Neural cell (in vitro differentiated cells): Measurements from ENCODE around the gene OR5M10. TPM values are rescaled to one million over a fixed set of nuclear protein-coding genes. Genes with fewer than 3 reads are reported as not detected.

ENCODE experiments used
- H2AFZ ChIP-seq: fragments of 200-600, 300-800 bp; sonication (generic), shearing (Covaris generic); 2 replicates; pipeline ENCODE4 v1.6.0; 2014; ENCODE audit warnings: low read depth, mild to moderate bottlenecking, antibody characterized with exemption, low read length, moderate library complexity
- H3F3A ChIP-seq: fragments of 200-600 bp; shearing (Covaris generic); 2 replicates; pipeline ENCODE4 v1.6.1; 2016; ENCODE audit warnings: mild to moderate bottlenecking, moderate library complexity, mixed read lengths, antibody characterized with exemption, low read length; ENCODE audit not compliant: insufficient read depth, poor library complexity, severe bottlenecking
- H3K27ac ChIP-seq: fragments of 200-600, 300-800 bp; sonication (generic), shearing (Covaris generic); 2 replicates; pipeline ENCODE4 v1.5.1; 2014; ENCODE audit warnings: mild to moderate bottlenecking, low read length, moderate library complexity
- H3K27me3 ChIP-seq: fragments of 300-800, 200-600 bp; sonication (generic), shearing (Covaris generic); 2 replicates; pipeline ENCODE4 v1.6.0; 2014; ENCODE audit warnings: mild to moderate bottlenecking, low read depth, low read length, moderate library complexity; ENCODE audit not compliant: insufficient read depth
- H3K36me3 ChIP-seq: fragments of 300-800, 200-600 bp; sonication (generic), shearing (Covaris generic); 2 replicates; pipeline ENCODE4 v1.5.1; 2014; ENCODE audit warnings: mild to moderate bottlenecking, antibody characterized with exemption, low read length, moderate library complexity; ENCODE audit not compliant: insufficient read depth
- H3K4me2 ChIP-seq: fragments of 300-800, 200-600 bp; sonication (generic), shearing (Covaris generic); 2 replicates; pipeline ENCODE4 v1.6.0; 2014; ENCODE audit warnings: mild to moderate bottlenecking, low read length
- H3K4me3 ChIP-seq: fragments of 300-800, 200-600 bp; sonication (generic), shearing (Covaris generic); 2 replicates; pipeline ENCODE4 v1.5.1; 2014; ENCODE audit warnings: mild to moderate bottlenecking, low read length, moderate library complexity
- H3K79me2 ChIP-seq: fragments of 200-600 bp; shearing (Covaris generic); replicated peaks from 2 replicates; pipeline ENCODE4 v1.6.0; 2014; ENCODE audit warnings: mild to moderate bottlenecking, low read length, moderate library complexity; ENCODE audit not compliant: insufficient read depth
- H3K9ac ChIP-seq: fragments of 300-800, 200-600 bp; sonication (generic), shearing (Covaris generic); 2 replicates; pipeline ENCODE4 v1.6.1; 2016; ENCODE audit warnings: mild to moderate bottlenecking, low read length, mixed read lengths
- H3K9me2 ChIP-seq: fragments of 200-600 bp; shearing (Covaris generic); 2 replicates; pipeline ENCODE4 v1.6.1; 2016; ENCODE audit warnings: mild to moderate bottlenecking, low read length, mixed read lengths; ENCODE audit not compliant: insufficient read depth
- H3K9me3 ChIP-seq: fragments of 200-600, 300-800 bp; sonication (generic), shearing (Covaris generic); 2 replicates; pipeline ENCODE4 v1.6.1; 2016; ENCODE audit warnings: mild to moderate bottlenecking, mixed run types, low read length, moderate library complexity, mixed read lengths
- H4K20me1 ChIP-seq: fragments of 200-600 bp; shearing (Covaris generic); 2 replicates; pipeline ENCODE4 v1.6.1; 2016; ENCODE audit warnings: mild to moderate bottlenecking, mixed run types; ENCODE audit not compliant: insufficient read depth
- EP300 ChIP-seq: fragments of 450-650 bp; conservative IDR thresholded peaks from 2 replicates; pipeline ENCODE4 v1.6.1; 2014; ENCODE audit warnings: antibody characterized with exemption, mild to moderate bottlenecking, moderate library complexity; ENCODE audit not compliant: poor library complexity, severe bottlenecking
- EZH2 ChIP-seq: fragments of 200-600, 300-800 bp; shearing (Covaris generic), sonication (generic); IDR thresholded peaks from 2 replicates; pipeline ENCODE4 v1.6.1; 2014; ENCODE audit warnings: antibody characterized with exemption, low read length, borderline replicate concordance, mild to moderate bottlenecking; ENCODE audit not compliant: insufficient read depth, poor library complexity, severe bottlenecking
- MXI1 ChIP-seq: fragments of 450-650 bp; conservative IDR thresholded peaks from 2 replicates; pipeline ENCODE4 v1.6.1; 2014; ENCODE audit warnings: antibody characterized with exemption, mild to moderate bottlenecking; ENCODE audit not compliant: poor library complexity, severe bottlenecking
- POLR2AphosphoS5 ChIP-seq: IDR thresholded peaks from 2 replicates; pipeline ENCODE4 v1.6.1; 2012
- RAD21 ChIP-seq: fragments of 450-650 bp; conservative IDR thresholded peaks from 2 replicates; pipeline ENCODE4 v1.6.1; 2014; ENCODE audit warnings: antibody characterized with exemption, mild to moderate bottlenecking, moderate library complexity
- SMC3 ChIP-seq: fragments of 450-650 bp; conservative IDR thresholded peaks from 2 replicates; pipeline ENCODE4 v1.6.1; 2014; ENCODE audit warnings: antibody characterized with exemption, mild to moderate bottlenecking, moderate library complexity; ENCODE audit not compliant: poor library complexity
- TAF1 ChIP-seq: IDR thresholded peaks from 2 replicates; pipeline ENCODE4 v1.6.1; 2012; ENCODE audit warnings: low read depth
- polyA plus RNA-seq: library from polyadenylated mRNA; depleted of rRNA; stranded (reverse); fragments of >200 nt; gene quantifications from 2 replicates; pipeline ENCODE4 v1.2.3, GENCODE V29; 2014
- TF ChIP-seq, protein P1 (sequence below): IDR thresholded peaks from 2 replicates; pipeline ENCODE4 v1.6.1; 2012; ENCODE audit warnings: borderline replicate concordance
- TF ChIP-seq, protein P2 (sequence below): fragments of 450-650 bp; IDR thresholded peaks from 2 replicates; pipeline ENCODE4 v1.5.1; 2014; ENCODE audit warnings: antibody characterized with exemption, mild to moderate bottlenecking, moderate library complexity; ENCODE audit not compliant: poor library complexity, severe bottlenecking

The OR5M10 gene
- polyA plus RNA-seq, 1 donor from 2014 or later, result not detected

DNA sequence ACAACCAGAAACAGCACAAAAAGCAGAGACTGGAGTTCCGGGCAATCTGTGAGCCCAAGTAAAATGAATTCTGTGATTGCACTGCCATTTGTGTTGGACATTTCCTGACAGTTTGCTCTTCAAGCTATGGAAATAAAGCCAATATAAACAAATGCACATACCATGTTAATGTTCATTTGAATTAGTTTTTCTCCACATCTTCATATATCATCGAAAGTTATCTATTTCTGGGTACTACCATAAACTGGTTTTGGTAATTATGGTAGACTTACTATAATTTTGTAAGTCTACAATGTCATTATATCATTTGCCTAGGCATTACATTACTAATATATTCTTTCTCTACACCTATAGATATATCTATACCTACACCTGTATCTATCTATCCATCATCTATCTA lies 34.4 kb downstream of the OR5M10 start, which contains the start of gene OR5M11:
OR5M11 (minus strand) TSS at position 101 of the 400 bp plus-strand sequence; CDS start at position 101, 0 bp downstream.
- no peaks in the 10 kb centered on the region for H3F3A ChIP-seq
- no peak within 1 kb of the TSS for H3K9ac ChIP-seq
- no peaks in the 10 kb centered on the region for H3K9me3 ChIP-seq
- H3K36me3 ChIP-seq, result no peaks in the 10 kb centered on the region
- no peak within 1 kb of the TSS for H3K4me3 ChIP-seq
- H3K27me3 ChIP-seq, result no peaks in the 10 kb centered on the region
- H3K9me2 ChIP-seq, result no peaks in the 10 kb centered on the region
- no peak within 1 kb of the TSS for H3K4me2 ChIP-seq
- no peak within 1 kb of the TSS for H3K27ac ChIP-seq
- H2AFZ ChIP-seq, result no peak within 1 kb of the TSS
- TF ChIP-seq MXI1 (no peak), EZH2 (no peak), RAD21 (no peak), POLR2AphosphoS5 (no peak)
- H4K20me1 ChIP-seq, result no peaks in the 10 kb centered on the region
- H3K79me2 ChIP-seq, result no peaks in the 10 kb centered on the region

DNA sequence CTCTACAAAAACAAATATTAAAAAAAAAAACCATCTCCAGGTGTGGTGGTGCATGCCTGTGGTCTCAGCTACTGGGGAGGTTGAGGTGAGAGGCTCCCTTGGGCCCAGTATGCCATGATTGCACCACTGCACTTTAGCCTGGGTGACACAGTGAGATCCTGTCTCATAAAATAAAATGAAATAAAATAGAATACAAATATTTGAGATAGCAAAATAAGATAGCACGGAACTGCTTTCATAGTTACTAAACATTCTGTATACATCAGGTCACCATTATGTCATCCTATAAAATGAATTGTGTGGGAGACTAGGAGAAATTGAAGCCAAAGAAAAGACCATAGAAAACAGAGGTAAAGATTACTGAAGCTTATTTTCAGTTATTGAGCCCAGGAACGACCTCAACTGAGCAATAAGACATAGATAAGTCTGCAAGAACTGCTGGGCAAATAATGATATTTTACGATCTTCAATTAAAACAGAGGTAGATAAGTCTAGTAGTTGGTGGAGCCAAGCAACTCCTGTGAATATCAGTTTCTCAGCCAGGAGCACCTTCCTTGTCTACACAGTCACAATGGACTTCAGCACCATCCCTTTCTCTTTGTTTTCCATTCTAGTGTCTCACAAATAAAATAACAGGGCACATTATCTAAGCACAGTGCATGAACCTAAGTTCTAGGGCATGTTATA lies 44.3 kb downstream of the OR5M10 start:
- H3K79me2 ChIP-seq, result no peaks in the 10 kb centered on the region
- no peak for TF ChIP-seq POLR2AphosphoS5
- no peak for TF ChIP-seq MXI1
- TF ChIP-seq, protein P1, sequence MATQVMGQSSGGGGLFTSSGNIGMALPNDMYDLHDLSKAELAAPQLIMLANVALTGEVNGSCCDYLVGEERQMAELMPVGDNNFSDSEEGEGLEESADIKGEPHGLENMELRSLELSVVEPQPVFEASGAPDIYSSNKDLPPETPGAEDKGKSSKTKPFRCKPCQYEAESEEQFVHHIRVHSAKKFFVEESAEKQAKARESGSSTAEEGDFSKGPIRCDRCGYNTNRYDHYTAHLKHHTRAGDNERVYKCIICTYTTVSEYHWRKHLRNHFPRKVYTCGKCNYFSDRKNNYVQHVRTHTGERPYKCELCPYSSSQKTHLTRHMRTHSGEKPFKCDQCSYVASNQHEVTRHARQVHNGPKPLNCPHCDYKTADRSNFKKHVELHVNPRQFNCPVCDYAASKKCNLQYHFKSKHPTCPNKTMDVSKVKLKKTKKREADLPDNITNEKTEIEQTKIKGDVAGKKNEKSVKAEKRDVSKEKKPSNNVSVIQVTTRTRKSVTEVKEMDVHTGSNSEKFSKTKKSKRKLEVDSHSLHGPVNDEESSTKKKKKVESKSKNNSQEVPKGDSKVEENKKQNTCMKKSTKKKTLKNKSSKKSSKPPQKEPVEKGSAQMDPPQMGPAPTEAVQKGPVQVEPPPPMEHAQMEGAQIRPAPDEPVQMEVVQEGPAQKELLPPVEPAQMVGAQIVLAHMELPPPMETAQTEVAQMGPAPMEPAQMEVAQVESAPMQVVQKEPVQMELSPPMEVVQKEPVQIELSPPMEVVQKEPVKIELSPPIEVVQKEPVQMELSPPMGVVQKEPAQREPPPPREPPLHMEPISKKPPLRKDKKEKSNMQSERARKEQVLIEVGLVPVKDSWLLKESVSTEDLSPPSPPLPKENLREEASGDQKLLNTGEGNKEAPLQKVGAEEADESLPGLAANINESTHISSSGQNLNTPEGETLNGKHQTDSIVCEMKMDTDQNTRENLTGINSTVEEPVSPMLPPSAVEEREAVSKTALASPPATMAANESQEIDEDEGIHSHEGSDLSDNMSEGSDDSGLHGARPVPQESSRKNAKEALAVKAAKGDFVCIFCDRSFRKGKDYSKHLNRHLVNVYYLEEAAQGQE, result no peak
- TF ChIP-seq EZH2, result no peak
- no peak for TF ChIP-seq TAF1
- TF ChIP-seq RAD21, result no peak
- TF ChIP-seq, protein P2, sequence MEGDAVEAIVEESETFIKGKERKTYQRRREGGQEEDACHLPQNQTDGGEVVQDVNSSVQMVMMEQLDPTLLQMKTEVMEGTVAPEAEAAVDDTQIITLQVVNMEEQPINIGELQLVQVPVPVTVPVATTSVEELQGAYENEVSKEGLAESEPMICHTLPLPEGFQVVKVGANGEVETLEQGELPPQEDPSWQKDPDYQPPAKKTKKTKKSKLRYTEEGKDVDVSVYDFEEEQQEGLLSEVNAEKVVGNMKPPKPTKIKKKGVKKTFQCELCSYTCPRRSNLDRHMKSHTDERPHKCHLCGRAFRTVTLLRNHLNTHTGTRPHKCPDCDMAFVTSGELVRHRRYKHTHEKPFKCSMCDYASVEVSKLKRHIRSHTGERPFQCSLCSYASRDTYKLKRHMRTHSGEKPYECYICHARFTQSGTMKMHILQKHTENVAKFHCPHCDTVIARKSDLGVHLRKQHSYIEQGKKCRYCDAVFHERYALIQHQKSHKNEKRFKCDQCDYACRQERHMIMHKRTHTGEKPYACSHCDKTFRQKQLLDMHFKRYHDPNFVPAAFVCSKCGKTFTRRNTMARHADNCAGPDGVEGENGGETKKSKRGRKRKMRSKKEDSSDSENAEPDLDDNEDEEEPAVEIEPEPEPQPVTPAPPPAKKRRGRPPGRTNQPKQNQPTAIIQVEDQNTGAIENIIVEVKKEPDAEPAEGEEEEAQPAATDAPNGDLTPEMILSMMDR, result no peak
- no peak overlapping the region for H3K9ac ChIP-seq
- H2AFZ ChIP-seq, result no peak overlapping the region
- no peak overlapping the region for H3K27ac ChIP-seq
- no peaks in the 10 kb centered on the region for H3K27me3 ChIP-seq
- no peaks in the 10 kb centered on the region for H3K36me3 ChIP-seq
- H3F3A ChIP-seq, result no peaks in the 10 kb centered on the region
- H3K9me2 ChIP-seq, result no peaks in the 10 kb centered on the region
- no peaks in the 10 kb centered on the region for H4K20me1 ChIP-seq
- H3K4me3 ChIP-seq, result no peak overlapping the region
- H3K9me3 ChIP-seq, result no peaks in the 10 kb centered on the region
- H3K4me2 ChIP-seq, result no peak overlapping the region

DNA sequence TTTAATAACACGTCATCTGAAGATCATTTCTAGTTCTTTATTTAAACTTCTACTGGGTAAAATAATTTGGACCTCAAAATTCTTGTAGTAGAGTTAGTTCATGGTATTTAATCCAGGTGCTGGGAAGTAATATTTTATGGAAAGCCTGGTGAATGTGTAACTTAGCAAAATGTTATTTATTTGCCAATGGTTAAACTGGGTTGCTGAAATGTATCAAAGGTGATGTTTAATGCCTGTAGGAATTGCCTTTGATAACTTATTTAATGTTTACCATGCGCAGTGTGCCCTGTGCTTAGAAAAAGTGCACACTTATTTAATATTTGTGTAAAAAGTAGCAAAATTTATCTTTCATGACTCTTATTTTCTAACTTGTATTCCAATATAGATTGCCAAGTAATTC lies 45.7 kb downstream of the OR5M10 start:
- Histone ChIP-seq H3K9me2 (no peaks in the 10 kb centered on the region), H3K4me2 (no peak overlapping the region)
- TF ChIP-seq RAD21, result no peak
- TF ChIP-seq, protein P1, result no peak
- no peak for TF ChIP-seq SMC3
- no peak for TF ChIP-seq EP300
- TF ChIP-seq, protein P2, result no peak
- TF ChIP-seq MXI1, result no peak
- TF ChIP-seq POLR2AphosphoS5, result no peak

More for the DNA sequence above, 45.7 kb downstream of the OR5M10 start:
- no peaks in the 10 kb centered on the region for H3K36me3 ChIP-seq
- no peak overlapping the region for H3K27ac ChIP-seq
- no peaks in the 10 kb centered on the region for H3K27me3 ChIP-seq
- H3K9me3 ChIP-seq, result no peaks in the 10 kb centered on the region
- H3K4me3 ChIP-seq, result no peak overlapping the region
- no peaks in the 10 kb centered on the region for H3K79me2 ChIP-seq
- no peak overlapping the region for H3K9ac ChIP-seq
- no peaks in the 10 kb centered on the region for H3F3A ChIP-seq
- no peaks in the 10 kb centered on the region for H4K20me1 ChIP-seq
- no peak overlapping the region for H2AFZ ChIP-seq
